Gastrocnemius medialis (tissue), 4 donors: ENCODE measurements around the gene TMEM130.

ENCODE experiments used
- CTCF ChIP-seq, 5 experiments: fragments of 450-650 bp in 3 of 5; fragments of 200-600 bp in 2 of 5; sonication (generic) in 2 of 5; IDR thresholded peaks in 4 of 5; conservative IDR thresholded peaks in 1 of 5; 1 replicate in 4 of 5; 2 replicates in 1 of 5; pipeline ENCODE4 v1.5.1; 2016 to 2019; ENCODE audit warnings: antibody characterized with exemption in 5 of 5, mild to moderate bottlenecking in 3 of 5, moderate library complexity in 3 of 5
- POLR2A ChIP-seq, 2 donors: fragments of 450-650 bp; IDR thresholded peaks; one replicate each; pipeline ENCODE4 v1.6.1; 2017; ENCODE audit warnings: antibody characterized with exemption in 2 of 2, mild to moderate bottlenecking in 2 of 2, moderate library complexity in 2 of 2

GRCh38 chr7:98841179-98841997 is 28.4 kb downstream of the TMEM130 start:
- peak; percentile 87 to 97 (median 94) for TF ChIP-seq CTCF (IDR thresholded peaks at IDR 0.05 in 4 of 5, conservative IDR thresholded peaks at IDR 0.05 in 1 of 5)
- TF ChIP-seq POLR2A (IDR thresholded peaks at IDR 0.05): no peak
